Myocyte (in vitro differentiated cells): ENCODE results near the gene LAT. TPM values are rescaled to one million over a fixed set of nuclear protein-coding genes. Genes with fewer than 3 reads are reported as not detected.

Experiments
- total RNA-seq: library from RNA; depleted of rRNA; stranded (reverse); fragments of >200 nt; gene quantifications from 2 replicates; pipeline ENCODE4 v1.2.3, GENCODE V29; 2014

Gene LAT
- total RNA-seq, 1 donor from 2014 or later: 1.8 TPM

Other genes with a start within 250 kb of the LAT start
- 0.68 and 1.1 TPM in 2 replicates for gene NPIPB9, start 233.3 kb upstream of the LAT start, total RNA-seq
- gene ATXN2L, start 162.1 kb upstream of the LAT start, total RNA-seq: 55.4 and 70.0 TPM in 2 replicates
- gene TUFM, start 138.7 kb upstream of the LAT start, total RNA-seq: 144 and 154 TPM in 2 replicates
- gene SH2B1, start 121.2 kb upstream of the LAT start, total RNA-seq: 33.8 and 36.3 TPM in 2 replicates
- 103 and 120 TPM in 2 replicates for gene ATP2A1, start 106.6 kb upstream of the LAT start, total RNA-seq
- 36.6 and 41.5 TPM in 2 replicates for gene RABEP2, start 59.8 kb upstream of the LAT start, total RNA-seq
- not detected in 2 replicates for gene CD19, start 53.1 kb upstream of the LAT start, total RNA-seq
- gene NFATC2IP, start 34.1 kb upstream of the LAT start, total RNA-seq: 15.0 and 17.9 TPM in 2 replicates
- gene SPNS1, start 10.3 kb upstream of the LAT start, total RNA-seq: 37.6 and 45.2 TPM in 2 replicates